Nucleus accumbens (tissue), 56 donors: ENCODE measurements around the gene RAPGEF2.
"Not testable (repeated sequence)": the region's sequence is repeated elsewhere in the genome, so short reads cannot be mapped to it uniquely, and the experiment has no call there.

Experiments used
- DNase-seq, 56 donors: peaks; one replicate each; lab custom pipeline; 2025; lab: John Stamatoyannopoulos, UW

RAPGEF2 gene

GRCh38 chr4:159349332-159349731 lies 246.5 kb downstream of the RAPGEF2 start:
- no peak for DNase-seq

DNA sequence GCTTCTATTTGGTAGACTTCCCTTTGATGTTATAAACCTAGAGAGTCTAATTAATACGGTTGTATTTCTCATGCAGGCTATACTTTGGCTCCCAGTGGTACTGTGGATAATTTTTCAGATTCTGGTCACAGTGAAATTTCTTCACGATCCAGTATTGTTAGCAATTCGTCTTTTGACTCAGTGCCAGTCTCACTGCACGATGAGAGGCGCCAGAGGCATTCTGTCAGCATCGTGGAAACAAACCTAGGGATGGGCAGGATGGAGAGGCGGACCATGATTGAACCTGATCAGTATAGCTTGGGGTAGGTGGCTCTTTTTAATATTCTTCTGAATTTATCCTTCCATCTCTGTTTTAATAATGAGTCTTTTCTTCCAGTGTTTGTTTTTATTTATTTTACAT lies 249.7 kb downstream of the RAPGEF2 start:
- peak in 3 of 56 donors; percentile 1 to 12 (median 11) for DNase-seq

DNA sequence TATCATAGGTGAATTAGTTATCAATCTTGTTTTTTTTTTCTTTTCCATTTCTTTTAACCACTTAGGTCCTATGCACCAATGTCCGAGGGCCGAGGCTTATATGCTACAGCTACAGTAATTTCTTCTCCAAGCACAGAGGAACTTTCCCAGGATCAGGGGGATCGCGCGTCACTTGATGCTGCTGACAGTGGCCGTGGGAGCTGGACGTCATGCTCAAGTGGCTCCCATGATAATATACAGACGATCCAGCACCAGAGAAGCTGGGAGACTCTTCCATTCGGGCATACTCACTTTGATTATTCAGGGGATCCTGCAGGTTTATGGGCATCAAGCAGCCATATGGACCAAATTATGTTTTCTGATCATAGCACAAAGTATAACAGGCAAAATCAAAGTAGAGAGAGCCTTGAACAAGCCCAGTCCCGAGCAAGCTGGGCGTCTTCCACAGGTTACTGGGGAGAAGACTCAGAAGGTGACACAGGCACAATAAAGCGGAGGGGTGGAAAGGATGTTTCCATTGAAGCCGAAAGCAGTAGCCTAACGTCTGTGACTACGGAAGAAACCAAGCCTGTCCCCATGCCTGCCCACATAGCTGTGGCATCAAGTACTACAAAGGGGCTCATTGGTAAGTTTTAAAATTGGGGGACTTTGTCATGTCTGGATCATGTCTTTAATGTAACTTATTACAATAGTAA lies 250.7 kb downstream of the RAPGEF2 start:
- DNase-seq: no peak

DNA sequence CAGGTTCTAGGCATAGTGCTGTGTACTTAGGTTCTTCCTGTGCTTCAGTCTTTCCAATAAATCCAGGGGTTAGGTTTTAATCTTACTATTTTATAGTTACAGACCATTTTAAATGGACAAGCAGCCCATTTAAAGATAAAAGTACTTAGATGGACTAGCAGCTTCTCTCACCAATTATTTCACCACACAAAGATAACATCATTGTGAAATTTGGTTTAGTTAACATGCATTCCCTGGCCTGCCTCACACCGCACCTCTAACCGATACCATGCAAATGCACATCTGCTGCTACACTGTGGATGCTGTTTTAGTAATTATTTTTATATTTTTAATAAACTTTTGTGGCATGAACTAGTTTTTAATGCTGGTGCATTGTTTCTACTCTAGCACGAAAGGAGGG lies 252.6 kb downstream of the RAPGEF2 start:
- DNase-seq: no peak

DNA sequence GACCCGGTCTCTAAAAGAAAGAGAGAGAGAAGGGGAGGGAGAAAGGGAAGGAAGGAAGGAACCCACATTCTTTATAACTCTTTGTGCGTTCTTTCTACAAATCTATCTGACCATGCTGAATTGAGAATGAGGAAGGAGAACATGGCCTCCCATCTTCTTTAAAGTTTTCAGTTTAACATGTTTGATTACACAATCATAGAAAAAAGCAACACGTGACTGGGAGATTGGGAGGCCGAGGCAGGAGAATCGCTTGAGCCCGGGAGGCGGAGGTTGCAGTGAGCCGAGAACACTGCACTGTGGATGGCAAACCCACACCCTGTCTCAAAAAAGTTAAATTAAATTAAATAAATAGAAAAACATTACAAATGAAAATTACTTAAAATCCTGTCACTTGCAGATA lies 254.5 kb downstream of the RAPGEF2 start:
- no peak for DNase-seq

DNA sequence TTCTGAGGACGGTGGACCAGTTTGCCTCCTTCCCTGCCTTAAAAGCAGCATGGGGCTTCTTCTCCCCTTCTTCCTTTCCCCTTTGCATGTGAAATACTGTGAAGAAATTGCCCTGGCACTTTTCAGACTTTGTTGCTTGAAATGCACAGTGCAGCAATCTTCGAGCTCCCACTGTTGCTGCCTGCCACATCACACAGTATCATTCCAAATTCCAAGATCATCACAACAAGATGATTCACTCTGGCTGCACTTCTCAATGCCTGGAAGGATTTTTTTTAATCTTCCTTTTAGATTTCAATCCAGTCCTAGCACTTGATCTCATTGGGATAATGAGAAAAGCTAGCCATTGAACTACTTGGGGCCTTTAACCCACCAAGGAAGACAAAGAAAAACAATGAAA lies 255.3 kb downstream of the RAPGEF2 start:
- peak in 13 of 56 donors; percentile 1 to 52 (median 10) for DNase-seq

- DNase-seq: no peak
Observed at GRCh38 chr4:159360549-159360948, 257.7 kb downstream of the RAPGEF2 start.

GRCh38 chr4:159363361-159363760 lies 260.5 kb downstream of the RAPGEF2 start:
- no peak for DNase-seq

GRCh38 chr4:159366966-159367780 lies 264.3 kb downstream of the RAPGEF2 start:
- DNase-seq: no peak

DNA sequence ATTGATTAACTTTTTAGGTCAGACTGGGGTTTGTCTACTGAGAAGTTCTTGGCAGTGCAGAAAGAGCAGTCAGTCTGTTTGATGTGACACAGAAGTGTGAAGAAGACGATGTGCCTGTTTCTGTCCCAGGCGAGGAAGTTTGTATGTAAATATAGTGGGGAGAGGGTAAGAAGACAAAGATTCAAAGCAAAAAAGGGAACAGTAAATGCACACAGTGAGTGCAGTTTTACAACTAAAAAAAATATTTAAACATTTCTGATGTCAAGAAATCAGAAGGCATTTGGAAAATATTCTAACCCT lies 264.9 kb downstream of the RAPGEF2 start:
- DNase-seq: no peak

GRCh38 chr4:159368320-159368719 lies 265.4 kb downstream of the RAPGEF2 start:
- DNase-seq: no peak

GRCh38 chr4:159369256-159369655 lies 266.4 kb downstream of the RAPGEF2 start:
- no peak for DNase-seq

- no peak for DNase-seq
Observed at GRCh38 chr4:159370286-159370685, 267.4 kb downstream of the RAPGEF2 start.

- DNase-seq: no peak
Observed at GRCh38 chr4:159374749-159375530, 272.1 kb downstream of the RAPGEF2 start.

DNA sequence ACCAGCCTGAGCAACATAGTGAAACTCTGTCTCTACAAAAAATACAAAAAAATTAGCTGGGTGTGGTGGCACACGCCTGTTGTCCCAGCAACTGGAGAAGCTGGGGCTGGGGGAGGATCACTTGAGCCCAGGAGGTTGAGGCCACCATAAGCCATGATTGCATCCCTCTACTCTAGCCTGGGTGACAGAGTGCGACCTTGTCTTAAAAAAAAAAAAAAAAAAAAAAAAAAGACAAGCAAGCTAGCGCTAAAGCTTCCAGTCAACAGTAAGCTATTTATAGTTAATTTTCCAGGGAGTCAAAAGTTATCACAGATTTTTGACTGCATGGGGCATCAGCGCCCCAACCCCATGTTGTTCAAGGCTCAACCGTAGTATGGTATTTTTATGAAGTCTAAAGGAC lies 273.4 kb downstream of the RAPGEF2 start:
- DNase-seq: no peak

- no peak for DNase-seq
Observed at GRCh38 chr4:159378056-159378616, 275.3 kb downstream of the RAPGEF2 start.

DNA sequence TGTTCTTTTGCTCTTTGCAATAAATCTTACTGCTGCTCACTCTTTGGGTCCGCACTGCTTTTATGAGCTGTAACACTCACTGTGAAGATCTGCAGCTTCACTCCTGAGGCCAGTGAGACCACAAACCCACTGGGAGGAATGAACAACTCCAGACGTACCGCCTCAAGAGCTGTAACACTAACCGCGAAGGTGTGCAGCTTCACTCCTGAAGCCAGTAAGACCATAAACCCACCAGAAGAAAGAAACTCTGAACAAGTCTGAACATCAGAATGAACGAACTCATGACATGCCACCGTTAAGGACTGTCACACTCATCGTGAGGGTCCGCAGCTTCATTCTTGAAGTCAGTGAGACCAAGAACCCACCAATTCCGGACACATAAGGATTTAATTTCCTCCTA lies 276.2 kb downstream of the RAPGEF2 start:
- DNase-seq: not testable (repeated sequence)

DNA sequence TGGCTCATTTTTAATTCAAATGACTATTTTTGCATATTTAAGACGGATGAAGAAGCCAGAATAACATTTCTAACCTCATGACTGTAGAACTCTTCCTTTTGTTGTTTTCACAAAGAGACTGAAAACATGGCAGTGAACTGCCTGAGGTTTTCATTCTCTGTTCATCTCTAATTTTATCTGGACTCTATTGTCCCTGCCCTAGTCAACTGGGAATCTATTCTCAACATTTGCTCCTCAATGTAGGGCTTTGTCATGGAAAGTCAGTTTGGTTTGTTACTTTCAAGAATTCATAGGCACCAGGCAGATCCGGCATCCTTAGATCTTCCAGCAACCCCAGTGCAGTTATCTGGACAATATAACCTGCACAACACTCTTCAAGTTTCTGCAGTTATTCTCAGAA lies 277.0 kb downstream of the RAPGEF2 start:
- DNase-seq: no peak

DNA sequence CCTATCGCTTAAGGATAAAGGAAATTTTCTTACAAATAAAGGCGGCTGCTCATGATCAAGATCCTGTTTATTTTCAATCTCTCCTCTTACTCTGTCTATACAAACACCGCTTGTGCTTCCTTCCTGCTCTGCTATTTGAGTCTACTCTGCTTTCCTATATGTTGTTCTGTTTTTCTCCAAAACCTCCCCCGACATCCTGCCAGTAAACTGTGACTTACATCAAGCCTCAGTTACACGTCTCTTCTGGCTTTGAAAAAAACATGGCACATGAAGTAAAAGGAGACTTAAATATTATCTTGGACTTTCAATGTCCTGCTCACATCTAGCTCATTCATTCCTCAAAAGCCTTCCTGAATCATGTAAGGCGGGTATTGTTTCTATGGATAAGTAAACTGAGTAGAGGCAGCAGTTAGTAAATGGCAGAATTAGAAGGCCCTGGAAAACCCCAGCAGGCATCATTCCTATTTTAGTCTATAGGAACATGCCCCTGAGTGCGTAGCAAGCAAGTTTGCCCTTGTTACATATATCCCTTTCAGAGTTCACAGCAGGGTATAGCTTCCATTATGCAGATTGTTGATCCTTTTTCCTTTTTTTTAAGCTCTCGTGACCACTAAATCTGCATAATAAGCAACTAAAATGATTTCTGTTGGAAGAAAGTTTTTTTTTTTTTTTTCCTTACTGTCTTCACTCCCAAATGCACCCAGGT lies 280.1 kb downstream of the RAPGEF2 start:
- DNase-seq: no peak

- DNase-seq: no peak
Observed at GRCh38 chr4:159383562-159383931, 280.7 kb downstream of the RAPGEF2 start.

GRCh38 chr4:159384017-159384416 lies 281.1 kb downstream of the RAPGEF2 start:
- DNase-seq: no peak
